ENCODE measurements around the gene DDRGK1. TPM values are rescaled to one million over a fixed set of nuclear protein-coding genes. Genes with fewer than 3 reads are reported as not detected.

Gene DDRGK1
- total and polyA plus RNA-seq, 2 of the 8 experiments (the other 6 are each of a cell fraction or from before 2014, with no cell fraction given), result 29.4 to 42.0 TPM

- TF ChIP-seq, protein P1, sequence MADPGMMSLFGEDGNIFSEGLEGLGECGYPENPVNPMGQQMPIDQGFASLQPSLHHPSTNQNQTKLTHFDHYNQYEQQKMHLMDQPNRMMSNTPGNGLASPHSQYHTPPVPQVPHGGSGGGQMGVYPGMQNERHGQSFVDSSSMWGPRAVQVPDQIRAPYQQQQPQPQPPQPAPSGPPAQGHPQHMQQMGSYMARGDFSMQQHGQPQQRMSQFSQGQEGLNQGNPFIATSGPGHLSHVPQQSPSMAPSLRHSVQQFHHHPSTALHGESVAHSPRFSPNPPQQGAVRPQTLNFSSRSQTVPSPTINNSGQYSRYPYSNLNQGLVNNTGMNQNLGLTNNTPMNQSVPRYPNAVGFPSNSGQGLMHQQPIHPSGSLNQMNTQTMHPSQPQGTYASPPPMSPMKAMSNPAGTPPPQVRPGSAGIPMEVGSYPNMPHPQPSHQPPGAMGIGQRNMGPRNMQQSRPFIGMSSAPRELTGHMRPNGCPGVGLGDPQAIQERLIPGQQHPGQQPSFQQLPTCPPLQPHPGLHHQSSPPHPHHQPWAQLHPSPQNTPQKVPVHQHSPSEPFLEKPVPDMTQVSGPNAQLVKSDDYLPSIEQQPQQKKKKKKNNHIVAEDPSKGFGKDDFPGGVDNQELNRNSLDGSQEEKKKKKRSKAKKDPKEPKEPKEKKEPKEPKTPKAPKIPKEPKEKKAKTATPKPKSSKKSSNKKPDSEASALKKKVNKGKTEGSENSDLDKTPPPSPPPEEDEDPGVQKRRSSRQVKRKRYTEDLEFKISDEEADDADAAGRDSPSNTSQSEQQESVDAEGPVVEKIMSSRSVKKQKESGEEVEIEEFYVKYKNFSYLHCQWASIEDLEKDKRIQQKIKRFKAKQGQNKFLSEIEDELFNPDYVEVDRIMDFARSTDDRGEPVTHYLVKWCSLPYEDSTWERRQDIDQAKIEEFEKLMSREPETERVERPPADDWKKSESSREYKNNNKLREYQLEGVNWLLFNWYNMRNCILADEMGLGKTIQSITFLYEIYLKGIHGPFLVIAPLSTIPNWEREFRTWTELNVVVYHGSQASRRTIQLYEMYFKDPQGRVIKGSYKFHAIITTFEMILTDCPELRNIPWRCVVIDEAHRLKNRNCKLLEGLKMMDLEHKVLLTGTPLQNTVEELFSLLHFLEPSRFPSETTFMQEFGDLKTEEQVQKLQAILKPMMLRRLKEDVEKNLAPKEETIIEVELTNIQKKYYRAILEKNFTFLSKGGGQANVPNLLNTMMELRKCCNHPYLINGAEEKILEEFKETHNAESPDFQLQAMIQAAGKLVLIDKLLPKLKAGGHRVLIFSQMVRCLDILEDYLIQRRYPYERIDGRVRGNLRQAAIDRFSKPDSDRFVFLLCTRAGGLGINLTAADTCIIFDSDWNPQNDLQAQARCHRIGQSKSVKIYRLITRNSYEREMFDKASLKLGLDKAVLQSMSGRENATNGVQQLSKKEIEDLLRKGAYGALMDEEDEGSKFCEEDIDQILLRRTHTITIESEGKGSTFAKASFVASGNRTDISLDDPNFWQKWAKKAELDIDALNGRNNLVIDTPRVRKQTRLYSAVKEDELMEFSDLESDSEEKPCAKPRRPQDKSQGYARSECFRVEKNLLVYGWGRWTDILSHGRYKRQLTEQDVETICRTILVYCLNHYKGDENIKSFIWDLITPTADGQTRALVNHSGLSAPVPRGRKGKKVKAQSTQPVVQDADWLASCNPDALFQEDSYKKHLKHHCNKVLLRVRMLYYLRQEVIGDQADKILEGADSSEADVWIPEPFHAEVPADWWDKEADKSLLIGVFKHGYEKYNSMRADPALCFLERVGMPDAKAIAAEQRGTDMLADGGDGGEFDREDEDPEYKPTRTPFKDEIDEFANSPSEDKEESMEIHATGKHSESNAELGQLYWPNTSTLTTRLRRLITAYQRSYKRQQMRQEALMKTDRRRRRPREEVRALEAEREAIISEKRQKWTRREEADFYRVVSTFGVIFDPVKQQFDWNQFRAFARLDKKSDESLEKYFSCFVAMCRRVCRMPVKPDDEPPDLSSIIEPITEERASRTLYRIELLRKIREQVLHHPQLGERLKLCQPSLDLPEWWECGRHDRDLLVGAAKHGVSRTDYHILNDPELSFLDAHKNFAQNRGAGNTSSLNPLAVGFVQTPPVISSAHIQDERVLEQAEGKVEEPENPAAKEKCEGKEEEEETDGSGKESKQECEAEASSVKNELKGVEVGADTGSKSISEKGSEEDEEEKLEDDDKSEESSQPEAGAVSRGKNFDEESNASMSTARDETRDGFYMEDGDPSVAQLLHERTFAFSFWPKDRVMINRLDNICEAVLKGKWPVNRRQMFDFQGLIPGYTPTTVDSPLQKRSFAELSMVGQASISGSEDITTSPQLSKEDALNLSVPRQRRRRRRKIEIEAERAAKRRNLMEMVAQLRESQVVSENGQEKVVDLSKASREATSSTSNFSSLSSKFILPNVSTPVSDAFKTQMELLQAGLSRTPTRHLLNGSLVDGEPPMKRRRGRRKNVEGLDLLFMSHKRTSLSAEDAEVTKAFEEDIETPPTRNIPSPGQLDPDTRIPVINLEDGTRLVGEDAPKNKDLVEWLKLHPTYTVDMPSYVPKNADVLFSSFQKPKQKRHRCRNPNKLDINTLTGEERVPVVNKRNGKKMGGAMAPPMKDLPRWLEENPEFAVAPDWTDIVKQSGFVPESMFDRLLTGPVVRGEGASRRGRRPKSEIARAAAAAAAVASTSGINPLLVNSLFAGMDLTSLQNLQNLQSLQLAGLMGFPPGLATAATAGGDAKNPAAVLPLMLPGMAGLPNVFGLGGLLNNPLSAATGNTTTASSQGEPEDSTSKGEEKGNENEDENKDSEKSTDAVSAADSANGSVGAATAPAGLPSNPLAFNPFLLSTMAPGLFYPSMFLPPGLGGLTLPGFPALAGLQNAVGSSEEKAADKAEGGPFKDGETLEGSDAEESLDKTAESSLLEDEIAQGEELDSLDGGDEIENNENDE (IDR thresholded peaks at IDR 0.05; ENCODE audit: insufficient replicate concordance, low read length), result no peak
- TF ChIP-seq HDAC6 (IDR thresholded peaks at IDR 0.05; ENCODE audit: low read depth, low read length), result no peak
- no peak for TF ChIP-seq TAF1 (IDR thresholded peaks at IDR 0.05; ENCODE audit: low read depth, low read length)
- TF ChIP-seq RXRA (IDR thresholded peaks at IDR 0.05; ENCODE audit: insufficient read depth, low read depth, low read length), result no peak
- no peak for TF ChIP-seq JUN (IDR thresholded peaks at IDR 0.05; ENCODE audit: low read depth, low read length)
- TF ChIP-seq JUND (IDR thresholded peaks at IDR 0.05; ENCODE audit: low read length), result no peak
- no peak for TF ChIP-seq TAF7 (optimal IDR thresholded peaks at IDR 0.05; ENCODE audit: borderline replicate concordance, low read depth, low read length)
These were observed 9.7 kb downstream of the DDRGK1 start (continued) for GRCh38 chr20:3194617-3195280.
